ENCODE measurements around the gene JPH2. TPM values are rescaled to one million over a fixed set of nuclear protein-coding genes. Genes with fewer than 3 reads are reported as not detected.
A peak's percentile ranks its signal among the peaks of the same experiment; 100 is the strongest.

Gene JPH2
- total RNA-seq, 4 donors from 2014 or later: 173 to 442 (median 242) TPM

- H3K27ac ChIP-seq: peak overlapping the region in 3 of 4 donors; percentile 72 to 84 (median 74)
- peaks cover 0 to 28% of the 10 kb centered on the region in 2 donors for H3K36me3 ChIP-seq
- WGBS, 2 donors (ENCODE audit: low coverage in 1 of 2): 57 to 70% methylated on average over 3 to 5 of the region's 9 CpGs
- no peak overlapping the region for H3K4me3 ChIP-seq
- H3K4me1 ChIP-seq: peaks cover 0 to 91% (median 10%) of the 10 kb centered on the region in 3 donors
- H3K27me3 ChIP-seq: peaks cover 14% of the 10 kb centered on the region
- TF ChIP-seq, protein P1, sequence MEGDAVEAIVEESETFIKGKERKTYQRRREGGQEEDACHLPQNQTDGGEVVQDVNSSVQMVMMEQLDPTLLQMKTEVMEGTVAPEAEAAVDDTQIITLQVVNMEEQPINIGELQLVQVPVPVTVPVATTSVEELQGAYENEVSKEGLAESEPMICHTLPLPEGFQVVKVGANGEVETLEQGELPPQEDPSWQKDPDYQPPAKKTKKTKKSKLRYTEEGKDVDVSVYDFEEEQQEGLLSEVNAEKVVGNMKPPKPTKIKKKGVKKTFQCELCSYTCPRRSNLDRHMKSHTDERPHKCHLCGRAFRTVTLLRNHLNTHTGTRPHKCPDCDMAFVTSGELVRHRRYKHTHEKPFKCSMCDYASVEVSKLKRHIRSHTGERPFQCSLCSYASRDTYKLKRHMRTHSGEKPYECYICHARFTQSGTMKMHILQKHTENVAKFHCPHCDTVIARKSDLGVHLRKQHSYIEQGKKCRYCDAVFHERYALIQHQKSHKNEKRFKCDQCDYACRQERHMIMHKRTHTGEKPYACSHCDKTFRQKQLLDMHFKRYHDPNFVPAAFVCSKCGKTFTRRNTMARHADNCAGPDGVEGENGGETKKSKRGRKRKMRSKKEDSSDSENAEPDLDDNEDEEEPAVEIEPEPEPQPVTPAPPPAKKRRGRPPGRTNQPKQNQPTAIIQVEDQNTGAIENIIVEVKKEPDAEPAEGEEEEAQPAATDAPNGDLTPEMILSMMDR (IDR thresholded peaks at IDR 0.05): no peak
- ATAC-seq: no peak
- H3K9me3 ChIP-seq: no peaks in the 10 kb centered on the region
Observed at GRCh38 chr20:44118185-44119033, 68.6 kb downstream of the JPH2 start.

DNA sequence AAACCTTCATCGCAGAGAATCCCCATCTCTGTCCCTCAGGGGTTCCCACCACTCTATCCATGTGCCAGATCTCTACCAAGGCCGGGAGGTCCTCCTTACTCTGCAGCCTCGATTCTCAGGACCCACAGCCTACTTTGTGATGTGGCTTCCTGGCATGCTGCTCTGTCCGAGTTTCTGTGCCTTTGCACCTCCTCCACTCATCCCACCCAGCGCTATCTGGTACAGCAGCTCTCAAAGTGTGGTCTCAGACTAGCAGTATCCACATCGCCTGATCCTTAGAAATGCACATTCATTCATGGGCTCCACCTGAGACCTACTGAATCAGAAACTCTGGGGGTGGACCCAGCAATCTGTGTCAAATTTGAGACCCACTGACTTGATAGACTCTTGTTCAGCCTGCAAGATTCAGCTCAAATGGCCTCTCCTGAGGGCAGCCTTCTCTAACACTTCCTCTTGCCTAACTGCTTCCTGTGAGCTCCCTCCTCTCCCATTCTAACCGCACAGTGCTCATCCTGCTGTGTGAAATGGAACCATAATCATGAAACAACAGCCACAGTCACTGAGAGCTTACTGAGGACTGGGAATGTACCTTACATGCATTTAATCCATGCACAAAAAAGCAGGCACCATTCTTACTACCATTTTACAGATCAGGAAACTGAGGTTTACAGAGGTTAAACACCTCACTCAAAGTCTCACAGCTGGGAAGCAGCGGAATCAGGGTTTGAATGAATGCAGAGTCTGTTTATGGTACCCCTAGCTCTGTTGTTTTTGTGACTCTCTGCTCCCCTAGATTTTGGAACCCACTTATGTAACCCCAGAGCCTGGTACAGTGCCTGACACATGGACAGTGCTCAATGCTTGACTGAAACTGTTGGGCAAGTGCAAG, 69.4 kb downstream of the JPH2 start:
- no peak for ATAC-seq
- Histone ChIP-seq H3K27me3 (peaks cover 14% of the 10 kb centered on the region), H3K9me3 (no peaks in the 10 kb centered on the region), H3K4me3 (no peak overlapping the region), H3K4me1 (peaks cover 0 to 91% (median 6%) of the 10 kb centered on the region in 3 donors), H3K27ac (peak overlapping the region; percentile 32 to 84 (median 73)), H3K36me3 (peaks cover 0 to 28% of the 10 kb centered on the region in 2 donors)
- 61 to 67% methylated on average over 7 to 8 of the region's 8 CpGs for WGBS, 2 donors (ENCODE audit: low coverage in 1 of 2)
- TF ChIP-seq POLR2A (IDR thresholded peaks at IDR 0.05) (no peak), POLR2AphosphoS5 (IDR thresholded peaks at IDR 0.05) (no peak), EP300 (IDR thresholded peaks at IDR 0.05) (no peak)
- TF ChIP-seq, protein P1 (IDR thresholded peaks at IDR 0.05): no peak

DNA sequence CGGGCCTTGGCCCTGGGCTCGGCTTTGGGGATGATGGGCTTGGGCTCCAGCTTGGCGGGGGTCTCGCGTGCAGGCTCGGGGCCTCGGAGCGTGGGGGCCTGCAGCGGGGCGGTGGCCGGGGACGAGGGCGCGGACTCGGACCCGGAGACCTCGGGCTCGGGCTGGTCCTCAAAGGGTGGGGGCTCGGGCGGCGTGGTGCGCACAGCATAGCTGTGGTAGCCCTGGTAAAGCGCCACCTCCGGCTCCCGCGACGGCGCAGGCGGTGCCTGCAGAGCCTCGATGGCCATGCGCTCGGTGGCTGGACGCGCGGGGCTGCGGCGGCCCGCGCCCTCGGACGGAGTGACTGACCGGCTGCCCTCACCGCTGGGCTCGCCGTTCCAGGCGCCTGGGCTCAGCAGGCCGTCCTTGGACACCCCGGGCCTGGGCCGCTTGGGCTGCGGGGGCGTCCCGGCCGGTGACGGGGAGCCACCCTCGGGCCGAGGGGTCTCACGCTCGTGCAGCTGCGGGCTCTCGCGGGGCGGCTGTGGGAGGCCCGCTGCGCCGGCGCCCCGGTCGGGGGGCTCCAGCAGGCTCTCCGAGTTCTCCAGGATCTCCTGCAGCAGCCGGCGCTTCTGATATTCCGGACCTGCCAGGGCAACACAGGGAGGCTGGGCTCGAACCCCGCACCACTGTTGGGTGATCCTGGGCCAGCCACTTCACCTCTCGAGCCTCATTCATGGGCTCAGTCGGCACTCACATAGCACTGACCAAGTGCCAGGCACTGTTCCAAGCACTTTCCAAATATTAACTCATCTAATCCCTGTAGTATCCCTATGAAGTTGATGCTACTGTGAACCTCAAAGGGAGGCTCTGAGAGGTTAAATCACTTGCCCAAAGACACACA, 71.0 kb downstream of the JPH2 start:
- Histone ChIP-seq H3K27me3 (peaks cover 14% of the 10 kb centered on the region), H3K27ac (peak overlapping the region in 3 of 4 donors; percentile 72 to 84 (median 74)), H3K36me3 (peaks cover 0 to 28% of the 10 kb centered on the region in 2 donors), H3K4me1 (peaks cover 2 to 91% (median 3%) of the 10 kb centered on the region in 3 donors), H3K9me3 (no peaks in the 10 kb centered on the region), H3K4me3 (no peak overlapping the region)
- TF ChIP-seq POLR2A (IDR thresholded peaks at IDR 0.05) (no peak), EP300 (IDR thresholded peaks at IDR 0.05) (no peak), POLR2AphosphoS5 (IDR thresholded peaks at IDR 0.05) (no peak)
- TF ChIP-seq, protein P1 (IDR thresholded peaks at IDR 0.05): no peak
- WGBS, 2 donors (ENCODE audit: low coverage in 1 of 2): no CpG with 5 or more reads among the region's 76 CpGs
- peak; percentile 13 for ATAC-seq

DNA sequence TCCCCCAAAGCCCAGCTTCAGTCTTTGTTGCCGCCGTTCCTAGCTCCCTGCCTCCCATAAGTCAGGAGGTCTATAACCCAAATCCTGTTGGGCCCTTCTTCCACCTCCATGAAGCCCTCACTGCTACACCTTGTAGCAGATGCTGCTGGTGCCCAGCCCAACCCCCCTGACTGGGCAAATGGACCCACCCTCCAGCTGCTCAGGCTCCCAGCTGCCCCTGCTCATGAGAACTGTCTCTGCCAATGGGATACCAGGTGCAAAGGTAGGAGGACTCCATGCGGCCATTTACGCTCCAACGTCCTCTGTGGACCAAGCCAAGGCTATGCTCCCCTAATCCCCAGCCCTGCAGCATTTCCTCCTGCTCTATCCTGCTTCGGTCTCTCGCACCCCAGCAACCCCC, 71.8 kb downstream of the JPH2 start:
- TF ChIP-seq EP300 (IDR thresholded peaks at IDR 0.05) (no peak), POLR2AphosphoS5 (IDR thresholded peaks at IDR 0.05) (no peak), POLR2A (IDR thresholded peaks at IDR 0.05) (no peak)
- TF ChIP-seq, protein P1 (IDR thresholded peaks at IDR 0.05): no peak
- H3K4me3 ChIP-seq: no peak overlapping the region
- peaks cover 0 to 28% of the 10 kb centered on the region in 2 donors for H3K36me3 ChIP-seq
- peaks cover 2 to 84% (median 3%) of the 10 kb centered on the region in 3 donors for H3K4me1 ChIP-seq
- H3K27ac ChIP-seq: peak overlapping the region in 3 of 4 donors; percentile 72 to 84 (median 74)
- no peaks in the 10 kb centered on the region for H3K9me3 ChIP-seq
- H3K27me3 ChIP-seq: peaks cover 14% of the 10 kb centered on the region
- 60 to 80% methylated on average over 1 to 5 of the region's 7 CpGs for WGBS, 2 donors (ENCODE audit: low coverage in 1 of 2)
- ATAC-seq: no peak
